Panc1 (cell line): ENCODE measurements around the gene EFCC1.

Source experiments
- POLR2AphosphoS5 ChIP-seq: IDR thresholded peaks from 2 replicates; pipeline ENCODE4 v1.6.1; 2012; ENCODE audit warnings: mild to moderate bottlenecking, low read depth, low read length, moderate library complexity
- TF ChIP-seq, protein P1 (sequence below): fragments of 450-650 bp; IDR thresholded peaks from 2 replicates; pipeline ENCODE4 v1.5.1; 2017; ENCODE audit warnings: mild to moderate bottlenecking

DNA sequence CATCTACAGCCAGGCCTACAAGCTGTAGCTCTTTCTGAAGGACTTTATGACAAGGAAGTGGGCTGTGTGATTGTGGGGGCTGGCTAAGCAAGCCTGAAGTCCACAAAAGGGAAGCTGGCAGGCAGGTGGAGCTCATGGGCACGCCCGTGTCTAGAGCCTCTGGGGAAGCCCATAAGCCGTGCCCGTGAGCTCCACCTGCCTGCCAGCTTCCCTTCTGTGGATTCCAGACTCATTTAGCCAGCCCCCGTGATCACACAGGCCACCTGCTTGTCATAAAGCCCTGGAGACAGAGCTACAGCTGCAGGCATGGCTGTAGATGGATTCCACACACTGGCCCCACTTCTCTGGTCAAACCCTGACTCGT, 15.2 kb downstream of the EFCC1 start:
- no peak for TF ChIP-seq POLR2AphosphoS5
- TF ChIP-seq, protein P1, sequence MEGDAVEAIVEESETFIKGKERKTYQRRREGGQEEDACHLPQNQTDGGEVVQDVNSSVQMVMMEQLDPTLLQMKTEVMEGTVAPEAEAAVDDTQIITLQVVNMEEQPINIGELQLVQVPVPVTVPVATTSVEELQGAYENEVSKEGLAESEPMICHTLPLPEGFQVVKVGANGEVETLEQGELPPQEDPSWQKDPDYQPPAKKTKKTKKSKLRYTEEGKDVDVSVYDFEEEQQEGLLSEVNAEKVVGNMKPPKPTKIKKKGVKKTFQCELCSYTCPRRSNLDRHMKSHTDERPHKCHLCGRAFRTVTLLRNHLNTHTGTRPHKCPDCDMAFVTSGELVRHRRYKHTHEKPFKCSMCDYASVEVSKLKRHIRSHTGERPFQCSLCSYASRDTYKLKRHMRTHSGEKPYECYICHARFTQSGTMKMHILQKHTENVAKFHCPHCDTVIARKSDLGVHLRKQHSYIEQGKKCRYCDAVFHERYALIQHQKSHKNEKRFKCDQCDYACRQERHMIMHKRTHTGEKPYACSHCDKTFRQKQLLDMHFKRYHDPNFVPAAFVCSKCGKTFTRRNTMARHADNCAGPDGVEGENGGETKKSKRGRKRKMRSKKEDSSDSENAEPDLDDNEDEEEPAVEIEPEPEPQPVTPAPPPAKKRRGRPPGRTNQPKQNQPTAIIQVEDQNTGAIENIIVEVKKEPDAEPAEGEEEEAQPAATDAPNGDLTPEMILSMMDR, result no peak
